Stimulated activated CD8-positive, alpha-beta memory T cell treated with anti-CD3 and anti-CD28 coated beads, Interleukin-7, amount 100 ng/mL, for 1 hour (primary cell): ENCODE data around the gene OR2AG2.
"Not testable (repeated sequence)": the region's sequence is repeated elsewhere in the genome, so short reads cannot be mapped to it uniquely, and the experiment has no call there.

Experiments
- DNase-seq, 2 donors: peaks; one replicate each; pipeline ENCODE4 v3.0.0-alpha.2; 2020; ENCODE audit warnings: low read depth in 2 of 2

OR2AG2 gene

DNA sequence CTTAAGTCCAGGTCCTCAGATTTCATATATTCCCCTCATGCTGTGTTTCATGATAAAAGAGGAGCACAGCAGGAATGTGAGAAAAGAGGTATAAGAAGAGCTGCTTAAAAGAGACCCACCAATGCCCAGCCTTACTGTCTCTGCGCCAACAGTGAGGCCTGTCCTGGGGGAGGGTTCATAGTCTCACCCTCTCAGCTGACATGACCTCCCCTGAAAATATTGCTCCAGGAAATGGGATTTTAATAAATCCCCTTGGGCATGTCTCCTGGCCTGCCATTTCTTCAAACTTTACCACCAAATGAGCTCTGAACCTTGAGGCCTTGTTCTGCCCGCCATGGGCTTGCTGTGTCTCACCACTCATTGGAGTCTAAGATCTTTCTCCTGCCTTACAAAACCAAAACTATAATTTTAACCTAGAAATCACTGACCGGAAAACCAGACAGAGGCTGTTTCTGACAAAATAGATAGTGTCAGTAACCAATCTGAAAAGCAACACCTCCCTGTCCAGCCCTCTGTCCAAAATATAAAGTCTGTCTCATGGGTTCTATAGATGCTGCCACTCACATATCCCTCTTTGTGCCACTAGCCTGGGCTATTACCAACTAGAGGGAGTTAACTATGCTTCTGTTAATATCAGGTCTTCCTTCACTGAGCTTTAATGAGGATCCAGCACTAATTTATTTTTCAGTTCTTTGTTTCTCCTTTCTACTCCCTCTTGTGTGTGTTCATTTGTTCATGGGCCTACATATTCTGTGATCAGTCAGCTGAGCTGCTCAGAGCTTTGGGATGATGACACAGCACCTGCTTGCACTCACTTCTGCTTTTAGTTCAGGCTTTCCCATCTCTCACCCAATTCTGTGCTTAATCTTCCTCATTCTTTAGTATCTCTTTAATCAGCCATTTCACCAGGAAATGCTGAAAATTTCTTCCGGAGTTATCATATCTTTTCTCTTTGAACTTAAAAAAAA lies at the start of gene OR2AG2:
TSS of gene OR2AG2 (minus strand) at position 51 of the 968 bp plus-strand sequence. CDS start 3,019 bp downstream, outside the sequence.
- DNase-seq = no peak

- DNase-seq = no peak
Observed at GRCh38 chr11:6818967-6819366, 47.2 kb upstream of the OR2AG2 start.

DNA sequence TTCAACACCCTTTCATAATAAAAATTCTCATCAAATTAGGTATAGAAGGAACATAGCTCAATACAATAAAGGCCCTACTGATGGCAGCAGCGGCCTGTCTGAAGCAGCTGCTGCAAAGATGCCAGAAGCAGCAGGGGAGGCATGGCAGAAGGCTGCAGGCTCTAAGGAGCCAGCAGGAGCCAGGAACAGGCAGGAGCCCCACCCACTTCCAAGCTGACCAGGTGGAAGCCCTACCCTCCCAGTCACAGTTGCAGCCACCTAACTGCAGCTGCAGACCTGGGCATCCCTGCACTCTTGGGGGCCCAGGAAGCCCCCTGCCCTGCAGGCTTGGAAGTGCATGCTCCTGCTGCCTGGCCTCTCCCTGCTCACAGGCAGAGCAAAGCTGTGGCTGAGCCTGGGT lies 45.9 kb upstream of the OR2AG2 start:
- no peak for DNase-seq

DNA sequence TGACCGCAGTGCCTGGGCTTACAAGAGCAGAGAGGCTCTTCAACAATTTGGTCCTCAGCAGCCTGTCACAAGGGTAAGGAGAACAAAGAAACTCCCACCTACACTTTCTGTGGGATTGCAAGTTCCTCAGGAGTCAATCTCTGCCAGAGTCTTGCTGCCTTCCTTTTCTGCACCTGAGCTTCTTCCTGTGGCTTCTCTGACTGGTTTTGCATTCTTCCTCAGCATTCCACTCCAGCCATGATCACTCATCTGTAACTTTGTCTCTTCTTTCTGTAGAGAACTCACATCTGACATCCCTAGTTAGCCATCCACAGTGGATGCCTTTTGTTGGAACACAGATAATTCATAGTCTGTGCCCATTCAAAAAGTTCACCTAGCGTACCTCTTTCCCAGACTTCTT lies 41.9 kb upstream of the OR2AG2 start:
- no peak for DNase-seq

GRCh38 chr11:6812390-6813005 lies 40.7 kb upstream of the OR2AG2 start:
- no peak for DNase-seq

- DNase-seq = not testable (repeated sequence)
Observed at GRCh38 chr11:6801075-6801474, 29.3 kb upstream of the OR2AG2 start.

- DNase-seq = no peak
Observed at GRCh38 chr11:6799402-6799801, 27.6 kb upstream of the OR2AG2 start, which contains the start of gene OR6A2. TSS of gene OR6A2 (minus strand) at chr11:6799689. CDS start at chr11:6795708, 3,981 bp downstream.

DNA sequence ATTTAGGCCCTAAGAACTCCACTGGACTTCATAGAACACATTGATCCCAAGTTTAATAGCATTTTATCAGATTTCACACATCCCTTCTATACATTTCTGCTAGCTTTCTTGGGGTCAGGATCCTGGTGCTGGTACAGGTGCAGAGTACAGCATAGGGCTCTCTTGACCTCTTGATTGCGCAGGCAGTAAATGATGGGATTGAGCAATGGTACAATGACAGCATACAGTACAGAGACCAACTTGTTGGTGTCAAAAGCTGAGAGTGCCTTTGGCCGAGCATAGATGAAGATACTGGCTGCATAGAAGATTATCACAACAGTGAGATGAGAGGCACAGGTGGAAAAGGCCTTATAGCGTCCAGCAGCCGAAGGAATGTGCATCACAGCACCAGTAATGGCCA lies 22.9 kb upstream of the OR2AG2 start:
- no peak for DNase-seq

DNA sequence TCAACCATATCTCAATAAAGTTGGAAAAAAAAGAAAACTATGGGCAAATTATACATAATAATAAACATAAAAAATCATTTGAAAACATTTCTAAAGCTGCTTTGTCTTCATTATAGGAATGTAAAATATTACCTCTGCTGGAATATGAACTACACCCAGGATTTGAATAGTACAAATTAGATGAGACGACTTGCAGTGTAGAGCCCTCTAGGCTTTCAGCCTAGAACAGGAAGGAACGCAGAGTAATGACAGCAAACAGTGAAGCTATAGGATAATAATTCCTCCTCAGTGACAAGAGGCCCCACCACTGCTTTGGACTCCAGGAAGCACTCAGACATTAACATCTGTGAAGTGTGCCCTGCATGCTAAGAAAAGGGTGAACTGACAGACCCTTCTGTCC lies 18.8 kb upstream of the OR2AG2 start:
- no peak for DNase-seq

DNA sequence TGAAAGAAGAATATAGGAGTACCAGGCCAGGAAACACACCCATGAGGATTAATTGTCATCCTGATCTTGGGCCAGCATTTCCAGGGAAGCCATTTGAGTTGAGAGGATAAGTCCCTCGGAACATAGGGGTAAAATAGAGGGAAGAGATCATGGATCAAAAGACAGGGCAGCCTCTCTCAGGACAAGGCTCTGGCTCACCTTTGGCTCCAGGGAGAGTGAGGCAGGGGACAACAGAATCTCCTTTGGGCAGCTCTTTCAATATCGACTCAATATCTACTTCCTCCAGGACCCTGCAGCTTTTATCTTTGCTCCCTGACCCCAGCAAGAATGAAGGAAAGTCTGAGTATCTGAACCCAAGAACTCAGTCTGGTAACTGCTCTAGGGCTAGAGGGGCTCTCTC lies 10.9 kb upstream of the OR2AG2 start, which contains the start of gene OR2AG1:
TSS of gene OR2AG1 (plus strand) at position 301 of the 400 bp plus-strand sequence. CDS start 2,018 bp downstream, outside the sequence.
- no peak for DNase-seq

- no peak for DNase-seq
Observed at GRCh38 chr11:6780829-6781228, 9.1 kb upstream of the OR2AG2 start.

DNA sequence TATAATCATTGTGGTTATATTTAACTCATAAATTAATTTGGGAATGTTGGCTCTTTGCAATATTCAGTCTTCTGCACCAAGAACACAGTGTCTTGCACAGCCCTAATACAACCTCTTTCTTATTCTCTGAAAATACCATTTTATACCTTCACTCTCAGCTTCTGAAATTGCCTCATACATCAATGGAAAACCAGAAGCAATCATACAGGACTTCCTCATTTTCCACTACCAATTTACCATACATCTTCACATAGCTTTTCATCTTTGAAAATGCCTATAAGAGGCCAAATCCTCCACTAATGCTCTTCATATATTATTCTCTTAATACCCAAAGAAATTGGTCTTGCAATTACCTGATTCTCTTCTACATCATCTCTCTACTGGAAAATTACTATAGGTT lies 6.7 kb upstream of the OR2AG2 start:
- DNase-seq = no peak

DNA sequence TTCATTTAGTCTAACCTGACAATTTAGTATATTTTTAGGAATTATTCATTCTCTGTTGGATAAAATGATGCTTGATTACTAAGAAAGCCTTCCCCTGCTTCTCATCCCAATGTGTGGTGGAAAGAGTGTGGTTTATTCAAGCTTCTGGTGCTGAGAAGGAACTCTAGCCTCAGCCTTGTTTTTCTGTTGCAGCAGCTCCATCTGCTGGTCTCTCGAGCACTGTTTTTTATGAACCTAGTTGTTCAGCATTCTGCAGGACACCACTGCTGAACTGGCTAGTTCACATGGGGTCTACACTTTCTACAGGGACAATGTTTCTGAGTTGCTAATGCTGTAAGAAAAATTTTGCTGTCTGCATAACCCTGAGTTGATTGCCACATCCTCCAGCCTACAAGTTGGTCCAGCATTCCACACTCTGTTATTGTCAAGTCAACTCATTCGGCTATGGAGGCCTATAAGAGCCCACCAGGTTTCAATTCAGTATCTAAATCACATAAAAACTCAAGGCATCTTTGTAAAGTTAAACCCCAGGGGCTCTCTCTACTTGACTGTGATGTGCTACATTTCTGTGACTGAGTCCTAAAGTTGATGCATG lies 14.3 kb downstream of the OR2AG2 start:
- peak; percentile 27 to 35 for DNase-seq

- no peak for DNase-seq
Observed at GRCh38 chr11:6755953-6756347, 15.8 kb downstream of the OR2AG2 start.

GRCh38 chr11:6755303-6755952 lies 16.3 kb downstream of the OR2AG2 start:
- no peak for DNase-seq

DNA sequence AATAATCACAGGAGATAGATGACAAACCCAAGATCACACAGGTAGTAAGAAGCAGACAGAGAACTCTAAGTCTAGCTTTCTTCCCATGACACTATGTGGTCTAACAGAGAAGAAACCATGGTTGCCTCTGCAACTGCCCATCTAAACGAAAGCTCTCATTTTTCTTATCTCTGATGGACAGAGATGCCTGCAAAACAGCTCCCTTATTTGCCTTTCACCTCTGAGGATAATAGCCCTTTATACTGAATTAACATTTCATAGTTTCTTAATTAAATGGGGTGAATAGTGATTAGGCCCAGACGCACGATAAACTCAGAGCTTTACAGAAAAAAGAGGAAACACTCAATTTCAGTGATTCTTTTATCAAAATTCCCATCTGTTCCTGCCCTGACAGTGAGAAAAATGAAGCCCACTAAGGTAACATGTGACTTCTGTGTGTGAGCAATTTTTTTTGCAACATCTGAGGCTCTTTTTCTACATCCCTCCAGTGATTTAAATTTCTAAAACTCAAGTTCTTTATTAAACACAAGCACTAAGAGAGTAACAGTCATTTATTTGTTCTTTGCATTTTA lies 24.6 kb downstream of the OR2AG2 start:
- no peak for DNase-seq

DNA sequence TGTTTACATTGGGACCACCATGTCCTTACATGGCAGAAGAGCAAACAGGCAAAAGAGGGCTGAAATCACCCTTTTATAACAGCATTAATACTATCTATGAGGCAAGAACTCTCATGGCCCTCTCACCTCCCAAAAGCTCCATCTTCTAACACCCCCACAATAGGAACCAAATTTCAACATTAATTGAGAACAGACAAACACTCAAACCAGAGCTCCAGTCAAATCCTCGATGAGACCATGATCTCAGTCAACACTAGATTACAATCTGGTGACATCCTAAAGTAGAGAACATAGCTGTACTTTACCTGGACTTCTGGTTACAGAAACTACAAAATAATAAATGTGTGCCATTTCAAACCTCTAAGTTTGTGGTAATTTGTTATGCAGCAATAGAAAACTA lies 25.1 kb downstream of the OR2AG2 start:
- no peak for DNase-seq

- no peak for DNase-seq
Observed at GRCh38 chr11:6746086-6746618, 25.6 kb downstream of the OR2AG2 start.

- no peak for DNase-seq
Observed at GRCh38 chr11:6745465-6746015, 26.2 kb downstream of the OR2AG2 start.

GRCh38 chr11:6745018-6745417 lies 26.8 kb downstream of the OR2AG2 start:
- no peak for DNase-seq

- no peak for DNase-seq
Observed at GRCh38 chr11:6742260-6742659, 29.5 kb downstream of the OR2AG2 start.
